CD4-positive, alpha-beta T cell treated with Interferon gamma for 1 hour (primary cell): ENCODE data around the gene LMF2.

Experiments
- DNase-seq: peaks from one replicate; pipeline ENCODE4 v3.0.0-alpha.2; 2020

Gene LMF2

GRCh38 chr22:50533856-50534711 lies 26.6 kb upstream of the LMF2 start:
- DNase-seq: peak; percentile 60

- DNase-seq: no peak
Observed at GRCh38 chr22:50532824-50533796, 25.6 kb upstream of the LMF2 start.

GRCh38 chr22:50531962-50532674 lies 24.6 kb upstream of the LMF2 start:
- DNase-seq: peak; percentile 58

GRCh38 chr22:50531546-50531961 lies 24.1 kb upstream of the LMF2 start:
- DNase-seq: peak; percentile 84

GRCh38 chr22:50530877-50531545 lies 23.5 kb upstream of the LMF2 start:
- DNase-seq: peak; percentile 91

GRCh38 chr22:50530580-50530876 lies 23.0 kb upstream of the LMF2 start:
- DNase-seq: no peak

GRCh38 chr22:50529897-50530579 lies 22.5 kb upstream of the LMF2 start, which contains the start of gene TYMP:
Gene TYMP (minus strand): TSS chr22:50530012. CDS start chr22:50529709, 303 bp downstream.
- DNase-seq: peak; percentile 81

GRCh38 chr22:50529416-50529896 lies 22.0 kb upstream of the LMF2 start:
- no peak for DNase-seq

GRCh38 chr22:50528682-50529415 lies 21.3 kb upstream of the LMF2 start:
- no peak for DNase-seq

GRCh38 chr22:50527921-50528681 lies 20.6 kb upstream of the LMF2 start:
- DNase-seq: no peak

GRCh38 chr22:50526834-50527801 lies 19.6 kb upstream of the LMF2 start:
- DNase-seq: peak; percentile 73

GRCh38 chr22:50526108-50526833 lies 18.8 kb upstream of the LMF2 start:
- peak; percentile 86 for DNase-seq

- no peak for DNase-seq
Observed at GRCh38 chr22:50525858-50526107, 18.3 kb upstream of the LMF2 start.

GRCh38 chr22:50525104-50525857 lies 17.8 kb upstream of the LMF2 start, which contains the start of gene SCO2:
Gene SCO2 (minus strand): TSS chr22:50525598. CDS start chr22:50524411, 1,187 bp downstream.
- DNase-seq: peak; percentile 97

- DNase-seq: no peak
Observed at GRCh38 chr22:50524676-50525103, 17.2 kb upstream of the LMF2 start.

- DNase-seq: no peak
Observed at GRCh38 chr22:50523806-50524675, 16.5 kb upstream of the LMF2 start.

GRCh38 chr22:50523458-50523805 lies 15.9 kb upstream of the LMF2 start:
- no peak for DNase-seq
